ACC112 (cell line): ENCODE data around the gene TUBA4B.
"Not testable (repeated sequence)": the region's sequence is repeated elsewhere in the genome, so short reads cannot be mapped to it uniquely, and the experiment has no call there.

Source experiments
- H2AFZ ChIP-seq: fragments of 200-600 bp; sonication (generic); one replicate; pipeline ENCODE4 v1.6.0; 2017; ENCODE audit warnings: antibody characterized with exemption, low read length; ENCODE audit not compliant: unreplicated experiment
- H3K27ac ChIP-seq: fragments of 200-600 bp; sonication (generic); 2 replicates; pipeline ENCODE4 v1.5.1; 2014; ENCODE audit warnings: low read depth, mild to moderate bottlenecking, antibody characterized with exemption, low read length, moderate library complexity
- H3K27me3 ChIP-seq: fragments of 200-600 bp; sonication (generic); 2 replicates; pipeline ENCODE4 v1.6.1; 2014; ENCODE audit warnings: mild to moderate bottlenecking, antibody characterized with exemption, low read length, moderate library complexity, mixed read lengths; ENCODE audit not compliant: insufficient read depth
- H3K36me3 ChIP-seq: fragments of 200-600 bp; sonication (generic); 2 replicates; pipeline ENCODE4 v1.6.1; 2016; ENCODE audit warnings: mild to moderate bottlenecking, antibody characterized with exemption, low read length, moderate library complexity, mixed read lengths; ENCODE audit not compliant: insufficient read depth
- H3K4me1 ChIP-seq: fragments of 200-600 bp; sonication (generic); one replicate; pipeline ENCODE4 v1.6.1; 2016; ENCODE audit warnings: low read length, mixed read lengths; ENCODE audit not compliant: insufficient read depth, unreplicated experiment, control insufficient read depth
- H3K4me3 ChIP-seq: fragments of 200-600 bp; sonication (generic); 2 replicates; pipeline ENCODE4 v1.5.1; 2014; ENCODE audit warnings: mild to moderate bottlenecking, low read depth, low read length
- H3K79me2 ChIP-seq: fragments of 200-600 bp; sonication (generic); one replicate; pipeline ENCODE4 v1.6.0; 2016; ENCODE audit warnings: low read length; ENCODE audit not compliant: control insufficient read depth, unreplicated experiment, insufficient read depth

TUBA4B gene

DNA sequence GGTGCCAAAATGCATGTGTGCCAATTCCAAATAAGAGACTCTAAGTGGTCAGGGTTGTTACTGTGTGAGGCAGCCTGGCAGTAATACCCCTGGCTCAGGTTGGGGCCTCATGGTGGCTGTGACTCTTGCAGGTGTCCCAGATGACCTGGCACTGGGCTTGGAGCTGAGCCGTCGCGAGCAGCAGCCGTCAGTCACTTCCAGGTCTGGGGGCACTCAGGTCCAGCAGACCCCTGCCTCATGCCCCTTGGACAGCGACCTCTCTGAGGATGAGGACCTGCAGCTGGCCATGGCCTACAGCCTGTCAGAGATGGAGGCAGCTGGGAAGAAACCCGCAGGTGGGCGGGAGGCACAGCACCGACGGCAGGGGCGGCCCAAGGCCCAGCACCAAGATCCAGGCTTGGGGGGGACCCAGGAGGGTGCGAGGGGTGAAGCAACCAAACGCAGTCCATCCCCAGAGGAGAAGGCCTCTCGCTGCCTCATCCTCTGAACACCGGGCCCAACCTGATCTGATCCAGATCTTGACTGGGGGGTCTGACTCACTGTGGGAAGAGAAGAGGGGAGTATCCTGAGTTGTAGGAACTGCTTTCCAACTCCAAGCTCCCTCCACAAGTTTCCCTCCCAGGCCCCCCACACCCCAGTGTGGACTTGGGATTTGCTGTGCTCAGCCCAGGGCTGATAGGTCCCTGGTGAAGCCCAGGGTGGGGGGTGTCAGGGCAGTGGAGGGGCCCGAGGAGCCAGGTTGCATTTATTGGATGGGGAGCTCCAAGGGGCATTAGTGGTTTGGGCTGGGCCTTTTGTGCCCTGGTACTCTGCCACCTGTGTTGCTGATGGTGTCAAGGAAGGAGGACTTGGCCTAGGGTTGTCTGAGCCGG lies 31.7 kb downstream of the TUBA4B start:
- Histone ChIP-seq H3K27me3 (no peaks in the 10 kb centered on the region), H3K79me2 (no peaks in the 10 kb centered on the region), H3K4me3 (no peak overlapping the region), H3K4me1 (peaks cover 23% of the 10 kb centered on the region), H3K36me3 (no peaks in the 10 kb centered on the region), H3K27ac (no peak overlapping the region), H2AFZ (no peak overlapping the region)

DNA sequence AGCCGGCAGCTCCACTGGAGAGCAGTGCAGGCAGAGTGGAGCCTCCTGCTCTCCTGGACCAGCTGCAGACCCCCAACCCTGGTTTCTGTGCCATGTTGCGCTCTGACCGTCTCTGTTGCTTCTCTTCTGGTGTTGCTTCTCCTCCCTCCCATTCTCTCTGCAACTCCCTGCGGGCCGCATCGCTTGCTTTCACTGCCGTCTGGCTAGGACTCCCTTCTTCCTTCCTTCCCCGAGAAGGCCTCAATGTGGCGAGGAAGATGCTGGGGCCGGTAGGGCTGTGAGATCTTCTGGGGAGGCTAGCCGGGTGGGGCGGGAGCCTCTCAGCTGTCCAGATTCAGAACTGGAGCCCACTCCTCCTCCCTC lies 32.3 kb downstream of the TUBA4B start:
- H2AFZ ChIP-seq: no peak overlapping the region
- peaks cover 24% of the 10 kb centered on the region for H3K4me1 ChIP-seq
- H3K36me3 ChIP-seq: no peaks in the 10 kb centered on the region
- H3K4me3 ChIP-seq: no peak overlapping the region
- no peak overlapping the region for H3K27ac ChIP-seq
- H3K27me3 ChIP-seq: no peaks in the 10 kb centered on the region
- H3K79me2 ChIP-seq: no peaks in the 10 kb centered on the region

- Histone ChIP-seq H3K4me3 (no peak overlapping the region), H3K27ac (no peak overlapping the region), H3K4me1 (peaks cover 20% of the 10 kb centered on the region), H3K36me3 (no peaks in the 10 kb centered on the region), H3K27me3 (no peaks in the 10 kb centered on the region), H3K79me2 (no peaks in the 10 kb centered on the region), H2AFZ (no peak overlapping the region)
Observed at GRCh38 chr2:219285894-219286425, 32.9 kb downstream of the TUBA4B start.

DNA sequence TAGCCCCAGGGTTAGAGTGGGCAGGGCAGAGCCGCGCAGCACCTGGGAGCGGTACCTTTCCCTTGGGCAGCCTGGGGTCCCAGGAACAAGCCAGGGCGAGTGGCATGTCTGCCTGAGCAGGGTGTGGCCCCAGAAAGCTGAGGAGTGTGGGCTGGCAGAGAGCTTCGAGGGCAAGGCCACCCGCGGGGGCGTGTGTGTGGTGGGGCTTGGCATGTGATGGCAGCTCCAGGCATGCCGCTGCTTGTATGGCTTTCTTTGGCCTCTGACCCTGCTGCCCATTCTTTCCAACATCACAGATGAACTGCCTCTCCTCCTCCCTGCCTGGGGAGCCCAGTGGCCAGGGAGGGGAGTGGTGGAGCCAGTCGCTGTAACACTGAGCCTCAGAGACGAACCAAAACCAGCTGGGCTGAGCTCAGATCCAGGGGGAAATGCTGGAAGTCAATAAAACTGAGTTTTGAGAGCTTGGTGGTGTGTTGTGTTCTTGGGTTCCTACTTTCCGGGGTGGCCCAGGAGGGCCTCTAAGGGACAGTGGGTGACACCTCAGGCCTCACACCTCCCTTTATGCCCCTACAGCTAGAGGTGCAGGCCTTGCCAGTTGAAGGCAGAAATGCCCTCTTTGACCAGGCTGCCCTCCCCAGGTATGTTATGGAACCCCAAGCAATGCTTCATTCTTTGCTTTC lies 33.5 kb downstream of the TUBA4B start:
- Histone ChIP-seq H3K36me3 (no peaks in the 10 kb centered on the region), H3K79me2 (no peaks in the 10 kb centered on the region), H3K27ac (no peak overlapping the region), H3K27me3 (no peaks in the 10 kb centered on the region), H3K4me3 (no peak overlapping the region), H3K4me1 (peaks cover 20% of the 10 kb centered on the region), H2AFZ (no peak overlapping the region)

DNA sequence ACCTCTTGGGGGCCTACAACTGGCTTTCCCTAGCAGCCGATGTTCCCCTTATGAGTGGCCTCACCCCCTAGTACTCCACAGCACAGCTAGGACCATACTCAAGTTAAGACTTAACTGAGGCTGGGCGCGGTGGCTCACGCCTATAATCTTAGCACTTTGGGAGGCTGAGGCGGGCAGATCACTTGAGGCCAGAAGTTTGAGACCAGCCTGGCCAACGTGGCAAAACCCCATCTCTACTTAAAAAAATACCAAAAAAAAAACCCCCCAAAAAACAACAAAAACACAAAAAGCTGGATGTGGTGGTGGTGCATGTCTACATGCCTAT lies 34.0 kb downstream of the TUBA4B start:
- not testable (repeated sequence) for H2AFZ ChIP-seq, H3K27ac ChIP-seq
- H3K4me1 ChIP-seq: peaks cover 20% of the 10 kb centered on the region

GRCh38 chr2:219287580-219288265 lies 34.7 kb downstream of the TUBA4B start:
- no peaks in the 10 kb centered on the region for H3K79me2 ChIP-seq
- no peak overlapping the region for H3K27ac ChIP-seq
- H3K4me3 ChIP-seq: no peak overlapping the region
- no peak overlapping the region for H2AFZ ChIP-seq
- H3K27me3 ChIP-seq: no peaks in the 10 kb centered on the region
- H3K36me3 ChIP-seq: no peaks in the 10 kb centered on the region
- peaks cover 20% of the 10 kb centered on the region for H3K4me1 ChIP-seq

More for the DNA sequence above, 34.0 kb downstream of the TUBA4B start:
- not testable (repeated sequence) for H3K36me3 ChIP-seq, H3K4me3 ChIP-seq, H3K27me3 ChIP-seq, H3K79me2 ChIP-seq

DNA sequence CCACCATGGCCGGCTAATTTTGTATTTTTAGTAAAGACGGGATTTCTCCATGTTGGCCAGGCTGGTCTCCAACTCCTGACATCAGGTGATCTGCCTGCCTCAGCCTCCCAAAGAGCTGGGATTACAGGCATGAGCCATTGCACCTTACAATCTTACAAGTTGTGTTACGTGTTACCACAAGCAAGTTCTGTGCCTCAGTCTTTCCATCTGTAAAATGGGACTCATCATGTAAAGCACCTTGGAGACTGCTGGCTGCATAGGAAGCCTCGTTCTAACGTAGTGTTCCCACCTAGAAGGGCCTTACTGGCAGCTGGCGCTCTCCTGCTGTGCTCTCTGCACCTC lies 36.1 kb downstream of the TUBA4B start:
- no peaks in the 10 kb centered on the region for H3K27me3 ChIP-seq
- no peaks in the 10 kb centered on the region for H3K36me3 ChIP-seq
- no peaks in the 10 kb centered on the region for H3K79me2 ChIP-seq
- peak overlapping the region; percentile 55; the same call in 1 of the 2 replicates for H3K27ac ChIP-seq
- H2AFZ ChIP-seq: no peak overlapping the region
- peaks cover 20% of the 10 kb centered on the region for H3K4me1 ChIP-seq
- no peak overlapping the region for H3K4me3 ChIP-seq

DNA sequence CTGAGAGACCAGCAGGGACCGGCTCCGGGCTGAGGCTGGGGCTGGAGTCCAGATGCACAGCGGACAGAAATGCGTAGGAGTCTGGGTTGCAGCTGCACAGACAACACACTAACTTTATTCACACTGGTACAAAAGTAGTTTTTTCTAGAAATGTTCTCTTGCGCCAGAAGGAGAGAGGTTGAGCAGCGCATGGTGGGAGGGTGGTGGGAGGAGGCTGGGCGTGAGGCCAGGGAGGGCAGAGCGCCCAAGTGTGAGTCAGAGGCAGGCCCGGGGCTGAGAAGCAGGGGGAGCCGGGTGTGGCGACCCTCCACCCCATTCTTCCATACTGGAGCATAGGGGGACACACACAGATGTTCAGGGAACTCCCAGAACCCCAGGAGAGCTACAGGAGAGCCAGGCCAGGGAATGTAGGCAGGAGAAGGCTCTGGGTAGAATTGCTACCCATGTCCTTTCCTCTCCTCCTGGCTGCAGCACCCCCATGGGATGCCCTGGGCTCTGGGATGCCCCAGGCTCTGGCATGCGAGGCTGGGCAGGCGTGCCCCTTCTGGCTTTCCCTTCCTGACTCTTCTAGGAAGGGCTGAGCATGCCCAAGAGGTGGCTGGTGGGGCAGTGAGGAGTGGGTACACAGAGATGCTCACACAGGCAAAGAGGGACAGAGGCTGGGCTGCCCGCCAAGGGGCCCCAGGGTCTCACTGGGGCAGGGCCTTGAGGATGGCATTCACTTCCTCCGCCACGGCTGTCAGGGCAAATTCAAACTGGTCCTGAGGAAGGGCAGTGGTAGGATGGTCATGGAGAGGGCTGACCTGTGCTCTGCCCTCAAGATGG lies 36.7 kb downstream of the TUBA4B start:
- no peaks in the 10 kb centered on the region for H3K36me3 ChIP-seq
- H2AFZ ChIP-seq: no peak overlapping the region
- H3K4me3 ChIP-seq: no peak overlapping the region
- no peaks in the 10 kb centered on the region for H3K27me3 ChIP-seq
- peak overlapping the region; percentile 55; the same call in 1 of the 2 replicates for H3K27ac ChIP-seq
- H3K79me2 ChIP-seq: no peaks in the 10 kb centered on the region
- peaks cover 20% of the 10 kb centered on the region for H3K4me1 ChIP-seq

GRCh38 chr2:219290381-219291171 lies 37.5 kb downstream of the TUBA4B start:
- Histone ChIP-seq H2AFZ (no peak overlapping the region), H3K36me3 (no peaks in the 10 kb centered on the region), H3K4me1 (peaks cover 20% of the 10 kb centered on the region), H3K27me3 (no peaks in the 10 kb centered on the region), H3K79me2 (no peaks in the 10 kb centered on the region), H3K27ac (peak overlapping the region; percentile 33; the same call in 1 of the 2 replicates), H3K4me3 (no peak overlapping the region)
